Measurements from ENCODE around the gene ASIC4.

Gene ASIC4

GRCh38 chr2:219499555-219499954, 14.7 kb upstream of the ASIC4 start:
- no peak for DNase-seq (ENCODE audit: extremely low read depth, low read depth)
- TF ChIP-seq, protein P1, sequence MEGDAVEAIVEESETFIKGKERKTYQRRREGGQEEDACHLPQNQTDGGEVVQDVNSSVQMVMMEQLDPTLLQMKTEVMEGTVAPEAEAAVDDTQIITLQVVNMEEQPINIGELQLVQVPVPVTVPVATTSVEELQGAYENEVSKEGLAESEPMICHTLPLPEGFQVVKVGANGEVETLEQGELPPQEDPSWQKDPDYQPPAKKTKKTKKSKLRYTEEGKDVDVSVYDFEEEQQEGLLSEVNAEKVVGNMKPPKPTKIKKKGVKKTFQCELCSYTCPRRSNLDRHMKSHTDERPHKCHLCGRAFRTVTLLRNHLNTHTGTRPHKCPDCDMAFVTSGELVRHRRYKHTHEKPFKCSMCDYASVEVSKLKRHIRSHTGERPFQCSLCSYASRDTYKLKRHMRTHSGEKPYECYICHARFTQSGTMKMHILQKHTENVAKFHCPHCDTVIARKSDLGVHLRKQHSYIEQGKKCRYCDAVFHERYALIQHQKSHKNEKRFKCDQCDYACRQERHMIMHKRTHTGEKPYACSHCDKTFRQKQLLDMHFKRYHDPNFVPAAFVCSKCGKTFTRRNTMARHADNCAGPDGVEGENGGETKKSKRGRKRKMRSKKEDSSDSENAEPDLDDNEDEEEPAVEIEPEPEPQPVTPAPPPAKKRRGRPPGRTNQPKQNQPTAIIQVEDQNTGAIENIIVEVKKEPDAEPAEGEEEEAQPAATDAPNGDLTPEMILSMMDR (IDR thresholded peaks at IDR 0.05; ENCODE audit: low read depth, low read length), result no peak

GRCh38 chr2:219500135-219500534, 14.1 kb upstream of the ASIC4 start:
- TF ChIP-seq, protein P1 (IDR thresholded peaks at IDR 0.05; ENCODE audit: low read depth, low read length), result peak; percentile 33
- no peak for DNase-seq (ENCODE audit: extremely low read depth, low read depth)

- no peak for DNase-seq (ENCODE audit: extremely low read depth, low read depth)
- TF ChIP-seq, protein P1 (IDR thresholded peaks at IDR 0.05; ENCODE audit: low read depth, low read length), result no peak
Observed at GRCh38 chr2:219501849-219502248, 12.4 kb upstream of the ASIC4 start.

GRCh38 chr2:219502618-219503017, 11.7 kb upstream of the ASIC4 start:
- TF ChIP-seq, protein P1 (IDR thresholded peaks at IDR 0.05; ENCODE audit: low read depth, low read length), result no peak
- no peak for DNase-seq (ENCODE audit: extremely low read depth, low read depth)

DNA sequence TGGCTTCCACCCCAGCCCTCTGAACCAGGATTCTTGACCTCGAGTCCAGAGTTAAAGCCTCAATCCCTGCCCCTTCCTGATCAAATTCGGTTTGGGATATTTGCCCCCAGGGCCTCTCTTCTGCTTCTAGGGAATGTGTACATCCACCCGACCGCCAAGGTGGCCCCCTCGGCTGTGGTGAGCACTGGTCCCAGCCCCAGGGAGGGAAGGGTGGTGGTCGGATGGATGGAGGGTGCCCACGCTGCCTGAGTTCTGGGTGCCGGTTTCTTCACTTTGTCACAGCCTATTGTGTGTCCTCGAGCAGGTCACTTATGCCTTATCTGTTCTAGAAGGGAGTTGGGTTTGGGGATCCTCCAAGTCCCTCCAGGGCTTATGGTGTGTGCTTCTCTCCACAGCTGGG, 8.7 kb upstream of the ASIC4 start:
- no peak for DNase-seq (ENCODE audit: extremely low read depth, low read depth)
- TF ChIP-seq, protein P1 (IDR thresholded peaks at IDR 0.05; ENCODE audit: low read depth, low read length), result no peak

DNA sequence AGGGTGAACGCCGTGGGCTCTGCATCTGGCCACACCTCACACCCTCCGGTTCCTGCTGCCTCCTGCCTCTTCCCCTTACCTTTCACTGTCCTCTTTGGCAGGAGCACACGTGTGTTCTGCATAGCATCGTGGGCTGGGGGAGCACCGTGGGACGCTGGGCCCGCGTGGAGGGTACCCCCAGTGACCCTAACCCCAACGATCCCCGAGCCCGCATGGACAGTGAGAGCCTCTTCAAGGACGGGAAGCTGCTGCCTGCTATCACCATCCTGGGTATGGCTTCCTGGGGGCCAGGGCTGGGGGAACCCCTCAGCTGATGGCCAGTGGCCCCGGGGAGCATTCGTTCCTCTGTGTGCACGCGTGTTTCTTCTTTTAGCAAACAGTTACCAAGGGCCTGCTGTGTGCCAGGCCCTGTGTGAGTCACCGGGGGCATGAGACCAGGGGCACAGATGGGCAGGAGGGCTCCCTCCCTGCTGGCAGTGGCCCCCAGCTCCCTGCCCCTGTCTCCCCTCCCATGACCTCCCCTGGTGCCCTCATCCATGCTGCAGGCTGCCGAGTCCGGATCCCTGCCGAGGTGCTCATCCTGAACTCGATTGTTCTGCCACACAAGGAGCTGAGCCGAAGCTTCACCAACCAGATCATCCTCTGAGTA, 8.0 kb upstream of the ASIC4 start:
- DNase-seq (ENCODE audit: extremely low read depth, low read depth), result no peak
- TF ChIP-seq, protein P1 (IDR thresholded peaks at IDR 0.05; ENCODE audit: low read depth, low read length), result no peak

DNA sequence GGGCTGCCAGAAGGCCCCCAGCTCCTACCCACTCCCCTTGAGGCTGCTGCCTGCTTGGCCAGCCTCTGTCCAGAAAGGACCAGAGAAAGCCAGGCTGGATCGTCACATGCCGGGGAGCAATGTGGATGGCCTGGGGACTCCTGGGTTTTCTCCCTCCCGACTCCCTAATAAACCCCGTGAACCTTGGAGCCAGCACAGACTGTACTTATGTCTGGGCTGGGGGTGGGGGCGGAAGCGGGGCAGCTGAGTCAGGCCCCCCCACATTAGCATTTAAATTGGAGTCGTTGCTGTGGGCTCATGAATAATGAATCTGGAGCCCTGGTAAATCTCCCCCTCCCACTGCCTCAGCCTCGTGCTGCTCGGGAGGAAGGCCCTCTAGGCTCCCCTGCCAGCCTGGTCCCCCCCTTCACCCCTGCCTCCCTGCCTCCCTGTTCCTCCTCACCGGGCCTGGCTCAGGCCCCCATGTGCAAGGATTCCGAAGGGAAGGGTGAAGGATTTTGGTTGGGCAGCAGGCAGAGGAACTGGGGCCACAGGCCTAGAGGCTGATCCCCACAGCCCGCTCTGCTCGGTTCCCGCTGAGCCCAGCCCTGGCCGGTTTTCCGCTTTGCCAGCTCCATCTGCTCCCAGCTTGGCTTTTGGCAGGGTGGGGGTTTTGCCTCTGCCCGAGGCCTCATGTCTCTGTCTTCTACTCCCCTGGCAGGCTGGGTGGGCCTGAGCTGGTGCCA, 7.3 kb upstream of the ASIC4 start:
- TF ChIP-seq, protein P1 (IDR thresholded peaks at IDR 0.05; ENCODE audit: low read depth, low read length), result no peak

More for the DNA sequence above, 7.3 kb upstream of the ASIC4 start:
- no peak for DNase-seq (ENCODE audit: extremely low read depth, low read depth)

Measured in AG09319 (cell line).